NCI-H1694 (cell line): ENCODE data around the gene LRP1B.
"Not testable (repeated sequence)": the region's sequence is repeated elsewhere in the genome, so short reads cannot be mapped to it uniquely, and the experiment has no call there.

ENCODE experiments used
- DNase-seq: peaks from one replicate; lab custom pipeline; 2025; lab: John Stamatoyannopoulos, UW

Gene LRP1B

DNA sequence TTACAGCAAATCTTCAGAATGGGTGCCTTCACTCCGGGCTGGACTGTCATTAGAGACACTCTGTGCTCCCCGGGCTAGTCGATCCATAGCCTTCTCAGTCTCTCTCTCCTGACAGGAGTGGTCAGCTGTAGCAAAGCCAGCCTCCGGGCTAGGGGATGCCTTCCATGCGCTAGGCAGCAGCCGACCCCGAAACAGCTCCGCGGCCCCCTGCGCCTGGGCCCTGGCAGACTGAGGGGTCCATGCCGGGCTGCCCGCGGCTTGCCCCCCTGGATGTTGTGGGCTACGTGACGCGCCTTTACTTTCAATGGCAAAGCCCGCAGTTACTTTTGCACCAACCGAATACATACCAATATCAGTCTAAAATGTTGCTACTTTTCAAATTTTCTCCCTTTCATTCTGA lies 1447.2 kb downstream of the LRP1B start:
- no peak for DNase-seq

DNA sequence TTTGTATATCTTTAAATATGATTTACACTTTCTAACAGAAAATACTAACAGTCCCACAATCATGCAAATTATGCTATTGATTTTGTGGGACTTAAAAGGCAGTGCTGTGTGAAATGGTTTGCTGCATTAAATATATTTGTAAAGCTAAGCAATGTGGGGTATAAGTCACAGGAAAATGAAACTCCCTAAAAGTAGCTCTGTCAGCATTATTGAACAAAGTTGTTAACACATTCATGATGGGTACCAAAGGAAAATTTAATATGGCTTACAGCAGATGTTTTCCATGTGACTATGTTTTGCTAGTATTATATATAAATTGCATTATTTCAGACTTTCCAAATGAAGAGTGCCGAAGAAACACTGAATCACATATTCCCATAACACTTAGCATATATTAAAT lies 1450.0 kb downstream of the LRP1B start:
- no peak for DNase-seq

DNA sequence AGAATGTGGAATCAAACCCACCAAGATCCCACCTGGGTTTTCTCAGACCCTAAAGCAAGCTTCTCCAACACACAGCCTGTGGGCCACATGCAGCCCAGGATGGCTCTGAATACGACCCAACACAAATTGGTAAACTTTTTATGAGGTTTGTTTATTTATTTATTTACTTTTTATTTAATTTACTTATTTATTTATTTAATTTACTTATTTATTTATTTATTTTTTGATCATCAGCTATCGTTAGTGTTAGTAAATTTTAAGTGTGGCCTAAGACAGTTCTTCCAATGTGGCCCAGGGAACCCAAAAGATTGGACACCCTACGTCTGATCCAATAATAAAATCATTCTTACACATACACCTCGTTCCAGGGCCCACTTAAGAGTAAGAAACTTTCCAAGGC lies 1451.1 kb downstream of the LRP1B start:
- no peak for DNase-seq

DNA sequence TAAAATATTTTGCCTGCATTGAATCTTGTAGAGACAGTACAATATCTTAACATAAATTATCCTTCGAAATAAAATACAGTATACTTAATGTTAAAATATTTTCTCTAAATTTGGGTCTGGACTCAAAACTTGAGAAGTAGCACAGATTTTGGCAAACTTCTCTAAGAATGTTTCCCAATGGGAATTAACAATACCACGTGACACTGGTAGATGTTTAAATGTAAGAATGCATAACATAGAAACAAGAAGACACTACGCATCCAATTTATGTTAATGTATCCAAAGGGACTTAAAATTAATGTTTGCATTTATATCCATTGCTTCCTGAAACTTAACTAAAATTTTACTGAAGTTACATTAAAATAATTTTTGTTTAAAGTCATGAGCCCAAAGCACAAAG lies 1460.9 kb downstream of the LRP1B start:
- DNase-seq: no peak

DNA sequence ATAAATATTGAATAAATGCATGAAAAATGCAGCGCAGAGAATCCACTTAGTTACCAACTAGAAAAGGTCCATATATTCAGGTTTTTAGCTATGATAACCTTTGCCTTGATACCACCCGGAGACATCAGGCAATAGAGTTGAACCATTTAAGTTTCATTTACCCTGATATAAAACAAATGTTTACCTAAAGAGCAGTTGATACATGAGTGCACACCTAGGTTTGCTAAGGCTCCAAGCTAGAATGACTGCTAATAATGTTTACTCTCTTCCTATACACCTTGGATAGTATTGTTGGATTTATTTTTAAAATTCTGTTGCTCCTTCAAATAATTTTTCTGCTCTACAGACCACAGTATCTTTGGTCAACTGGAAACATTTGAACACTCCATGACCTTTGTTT lies 1463.6 kb downstream of the LRP1B start:
- DNase-seq: no peak

DNA sequence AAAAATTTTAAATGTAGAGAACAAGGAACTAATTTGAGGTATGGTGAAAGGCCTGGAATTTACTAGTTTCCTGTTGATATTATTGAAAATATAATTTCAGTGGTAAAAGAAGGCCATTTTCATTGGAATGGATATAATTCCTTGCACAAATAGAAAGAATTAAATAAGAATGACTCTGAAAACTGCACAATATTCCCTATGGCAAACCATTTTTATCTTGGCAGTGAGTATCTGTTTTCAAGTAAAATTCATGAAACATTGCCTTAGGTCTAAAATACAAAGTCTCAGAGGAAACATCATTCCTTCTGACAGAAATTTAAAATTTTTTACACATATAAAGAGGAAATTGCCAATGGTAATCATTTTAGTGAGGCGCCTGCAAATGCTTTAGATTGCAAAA lies 1468.3 kb downstream of the LRP1B start:
- DNase-seq: no peak

DNA sequence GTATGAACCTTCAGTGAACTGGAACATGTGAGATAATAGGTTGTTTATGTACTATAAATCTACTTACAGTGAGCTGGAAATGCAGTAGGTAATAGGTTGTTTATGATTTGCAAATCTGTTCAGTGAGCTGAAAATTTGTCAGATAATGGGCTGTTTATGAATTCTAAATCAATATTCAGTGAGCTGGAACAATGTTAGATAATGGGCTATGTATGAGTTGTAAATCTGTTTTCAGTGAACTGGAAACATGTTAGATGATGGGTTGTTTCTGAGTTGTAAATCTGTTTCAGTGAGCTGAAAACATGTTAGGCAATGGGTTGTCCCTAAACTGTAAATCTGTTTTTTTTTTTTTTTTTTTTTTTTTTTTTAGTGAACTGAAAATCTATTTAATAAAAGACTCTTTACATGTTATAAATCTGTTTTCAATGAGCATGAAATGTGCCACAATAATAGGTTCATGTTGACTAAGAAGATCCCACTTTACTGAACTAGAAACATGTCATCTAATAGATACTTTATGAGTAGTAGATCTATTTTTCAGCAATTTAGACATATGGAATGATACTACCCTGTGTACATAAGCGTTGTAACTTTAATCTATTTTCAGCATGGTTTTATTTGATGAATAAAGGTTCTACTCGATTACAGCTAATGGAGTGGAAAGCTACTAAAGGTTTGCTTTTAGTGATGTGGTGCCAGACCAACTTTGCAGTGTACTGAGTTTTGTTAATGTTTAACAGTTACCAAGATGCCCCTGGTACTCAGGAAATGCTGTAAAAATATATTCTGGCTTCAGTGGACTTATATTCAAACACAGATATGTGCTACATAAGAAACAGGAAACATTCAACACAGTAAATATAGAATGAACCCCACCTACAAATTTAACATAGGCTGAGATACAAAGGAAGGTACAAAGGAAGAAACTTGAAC lies 1471.8 kb downstream of the LRP1B start:
- peak; percentile 95 for DNase-seq

DNA sequence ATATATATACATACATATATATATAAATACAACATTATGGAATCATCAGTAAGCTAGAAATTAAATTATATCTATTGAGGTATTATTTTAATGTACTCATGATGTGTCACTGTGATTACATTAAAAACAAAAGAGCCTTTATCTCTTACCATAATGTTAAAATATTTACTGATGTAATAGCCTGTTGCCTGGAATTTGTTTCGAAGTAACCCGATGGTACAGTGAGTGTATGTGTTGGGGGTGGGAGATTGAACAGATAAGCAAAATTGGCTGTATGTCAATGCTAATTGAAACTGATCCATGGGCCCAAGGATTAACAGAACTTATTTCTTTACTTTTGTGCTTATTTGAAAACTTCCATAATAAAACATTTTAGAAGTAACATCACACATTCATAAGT lies 1473.2 kb downstream of the LRP1B start:
- no peak for DNase-seq

DNA sequence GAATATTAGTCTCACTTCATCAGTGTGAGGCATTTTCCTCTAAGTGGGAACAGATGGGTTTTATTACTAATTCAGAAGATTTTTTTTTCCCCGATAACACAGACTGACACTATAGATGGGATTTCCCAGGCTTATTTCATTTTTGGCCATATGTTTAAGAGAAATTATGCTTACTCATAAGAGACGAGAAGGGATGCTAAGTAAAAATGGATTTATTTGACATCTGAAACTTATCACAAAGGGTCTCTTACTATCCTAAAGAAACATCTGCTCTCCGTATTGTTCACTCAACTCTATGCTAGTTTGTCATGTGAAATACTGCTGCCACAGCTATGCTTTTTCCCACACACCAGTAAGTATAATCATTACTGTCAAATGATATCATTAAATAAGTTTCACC lies 1476.3 kb downstream of the LRP1B start:
- peak; percentile 76 for DNase-seq

DNA sequence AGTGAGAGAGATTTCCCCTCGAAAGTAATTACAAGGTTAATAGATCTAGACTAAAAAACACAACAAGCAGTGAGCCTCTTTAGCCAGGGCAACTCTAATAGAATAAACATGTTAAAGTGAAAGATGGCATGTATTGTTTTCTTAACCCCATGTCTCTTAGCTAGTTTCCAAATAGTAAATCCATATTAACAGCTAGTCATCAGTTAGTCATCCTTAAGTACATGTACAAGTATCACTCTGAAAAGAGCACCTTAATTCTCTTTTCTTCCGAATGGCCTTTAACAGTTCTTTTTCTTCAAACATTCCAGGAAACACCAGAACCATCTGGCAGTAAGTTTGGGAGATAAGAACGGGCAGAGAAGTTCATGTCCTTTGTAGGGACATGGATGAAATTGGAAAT lies 1480.0 kb downstream of the LRP1B start:
- DNase-seq: no peak

DNA sequence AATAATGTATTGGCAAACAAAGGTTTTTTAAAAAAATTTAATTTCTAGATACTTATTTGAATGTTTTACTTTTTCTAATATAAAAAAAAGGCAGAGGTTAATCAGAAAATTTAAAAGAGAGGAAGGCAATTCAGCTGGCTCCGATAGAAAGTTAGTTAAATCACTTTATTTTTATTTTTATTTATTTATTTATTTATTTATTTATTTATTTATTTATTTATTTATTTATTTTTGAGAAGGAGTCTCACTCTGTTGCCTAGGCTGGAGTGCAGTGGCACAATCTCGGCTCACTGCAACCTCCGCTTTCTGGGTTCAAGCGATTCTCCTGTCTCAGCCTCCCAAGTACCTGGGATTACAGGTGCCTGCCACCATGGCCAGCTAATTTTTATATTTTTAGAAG lies 1480.7 kb downstream of the LRP1B start:
- not testable (repeated sequence) for DNase-seq

DNA sequence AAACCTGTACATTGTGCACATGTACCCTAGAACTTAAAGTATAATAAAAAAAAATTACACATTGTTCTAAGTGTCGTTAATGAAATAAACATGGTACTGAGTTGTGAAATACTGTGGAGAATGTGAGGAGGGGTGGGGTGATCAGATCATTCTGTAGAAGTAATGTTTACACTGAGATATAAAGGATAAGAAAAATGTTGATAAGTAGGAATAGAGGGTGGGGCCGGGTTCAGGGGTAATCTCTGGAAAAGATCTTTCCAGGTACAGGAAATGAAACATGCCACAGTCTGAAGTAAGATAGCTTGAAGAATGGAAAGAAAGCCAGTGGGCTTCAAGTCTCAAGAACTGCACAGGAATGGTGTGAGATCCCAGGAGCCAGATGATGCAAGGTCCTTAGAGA lies 1482.4 kb downstream of the LRP1B start:
- no peak for DNase-seq

DNA sequence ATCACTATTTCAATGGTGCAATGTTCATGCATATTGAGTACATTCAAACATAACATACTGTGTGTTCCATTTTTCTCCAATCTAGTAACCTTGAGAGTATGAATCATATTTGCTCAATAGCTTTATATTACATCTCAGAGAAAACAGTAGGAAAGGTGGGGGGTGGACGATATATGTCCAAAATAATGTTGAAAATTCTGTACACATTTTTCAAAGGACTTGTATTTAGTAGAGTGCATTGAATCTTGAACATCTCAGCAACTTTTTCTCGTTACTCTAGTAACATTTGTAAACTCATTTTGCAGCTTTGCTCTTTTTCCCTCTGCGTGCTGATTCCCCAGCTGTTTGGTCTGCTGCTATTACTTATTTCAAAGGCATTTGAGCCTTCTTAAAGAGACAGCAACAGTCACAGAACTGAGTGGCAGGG lies 1487.0 kb downstream of the LRP1B start:
- DNase-seq: no peak

DNA sequence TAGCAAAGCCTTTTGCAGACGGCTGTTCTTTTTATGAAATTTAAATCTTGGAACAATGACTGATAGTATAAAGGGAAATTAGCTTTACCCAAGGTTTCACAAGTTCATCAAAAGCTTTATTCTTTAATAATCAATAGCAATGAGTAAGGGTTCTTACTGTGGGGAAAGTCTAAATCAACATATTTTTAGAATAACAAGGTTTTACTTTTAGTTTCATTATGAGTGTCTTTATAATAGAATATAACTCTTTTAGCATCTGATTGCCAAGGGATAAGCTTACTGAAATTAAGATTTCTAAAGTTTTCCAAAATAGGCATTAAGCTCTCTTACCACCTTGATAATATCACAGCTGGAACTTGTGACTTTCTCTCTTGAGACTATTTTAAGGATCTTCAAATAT lies 1489.7 kb downstream of the LRP1B start:
- no peak for DNase-seq

DNA sequence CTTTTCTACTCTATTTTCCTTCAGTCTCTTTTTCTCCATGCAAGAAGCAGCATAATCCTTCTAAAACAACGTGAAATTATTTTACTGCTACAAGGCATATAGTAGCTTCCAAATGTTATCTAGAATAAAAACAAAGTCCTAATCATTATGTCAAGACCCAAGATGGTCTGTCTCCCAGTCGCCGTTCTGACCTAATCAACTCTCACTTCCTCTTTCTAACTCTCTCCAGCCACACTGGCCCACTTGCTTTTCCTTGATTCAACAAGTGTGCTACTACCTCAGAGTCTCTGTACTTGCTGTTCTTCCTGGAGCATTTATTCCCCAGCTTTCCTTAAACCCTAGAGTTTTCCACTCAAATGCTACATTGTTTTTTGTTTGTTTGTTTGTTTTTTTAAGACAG lies 1491.2 kb downstream of the LRP1B start:
- no peak for DNase-seq

DNA sequence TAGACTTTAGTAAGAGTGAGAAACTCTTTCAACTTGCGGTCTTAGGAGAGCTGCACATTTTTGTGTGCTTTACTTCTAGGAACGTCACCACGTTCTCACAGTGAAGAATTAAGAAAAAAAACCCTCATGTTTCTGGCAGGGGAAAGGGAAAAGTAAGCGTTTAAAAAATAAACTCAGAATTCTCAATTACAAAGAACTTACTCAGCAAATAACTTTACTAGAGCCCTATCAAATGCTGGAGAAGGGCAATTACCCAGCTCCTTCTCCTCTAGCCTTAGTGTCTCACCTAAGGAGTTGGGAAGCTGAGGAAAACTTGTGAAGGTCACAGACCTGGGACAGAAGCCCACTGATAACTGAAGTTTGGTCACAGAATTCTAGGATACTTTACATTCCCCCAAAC lies 1500.3 kb downstream of the LRP1B start:
- no peak for DNase-seq

DNA sequence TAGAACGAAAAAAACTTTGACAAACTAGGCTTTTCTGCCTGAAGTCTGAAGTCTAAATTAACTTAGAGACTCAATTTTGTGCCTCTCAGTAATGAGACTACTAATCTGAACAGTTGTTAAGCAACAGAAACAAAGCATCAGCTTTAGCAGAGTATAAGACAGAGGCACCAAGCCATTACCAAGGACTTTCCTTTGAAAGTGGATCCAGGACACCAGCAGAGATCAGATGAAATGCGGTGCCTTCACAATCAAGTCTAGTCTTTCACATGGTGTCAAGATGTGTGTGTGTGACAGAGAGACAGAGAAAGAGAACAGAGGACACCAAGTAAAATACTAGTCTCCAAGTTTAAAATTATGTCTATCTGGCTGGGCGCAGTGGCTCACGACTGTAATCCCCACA lies 1502.9 kb downstream of the LRP1B start:
- no peak for DNase-seq

DNA sequence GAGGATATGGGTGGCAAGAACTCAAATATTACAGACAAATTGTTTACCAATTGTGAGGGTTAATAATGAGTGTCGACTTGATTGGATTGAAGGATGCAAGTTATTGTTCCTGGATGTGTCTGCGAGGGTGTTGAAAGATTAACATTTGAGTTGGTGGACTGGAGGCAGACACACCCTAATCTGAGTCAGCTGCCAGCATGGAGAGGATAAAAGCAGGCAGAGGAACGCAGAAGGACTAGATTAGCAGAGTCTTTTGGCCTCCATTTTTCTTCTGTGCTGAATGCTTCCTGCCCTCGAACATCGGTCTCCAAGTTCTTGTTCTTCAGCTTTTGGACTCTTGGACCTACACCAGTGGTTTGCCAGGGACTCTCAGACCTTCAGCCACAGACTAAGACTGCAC lies 1503.7 kb downstream of the LRP1B start:
- DNase-seq: no peak

DNA sequence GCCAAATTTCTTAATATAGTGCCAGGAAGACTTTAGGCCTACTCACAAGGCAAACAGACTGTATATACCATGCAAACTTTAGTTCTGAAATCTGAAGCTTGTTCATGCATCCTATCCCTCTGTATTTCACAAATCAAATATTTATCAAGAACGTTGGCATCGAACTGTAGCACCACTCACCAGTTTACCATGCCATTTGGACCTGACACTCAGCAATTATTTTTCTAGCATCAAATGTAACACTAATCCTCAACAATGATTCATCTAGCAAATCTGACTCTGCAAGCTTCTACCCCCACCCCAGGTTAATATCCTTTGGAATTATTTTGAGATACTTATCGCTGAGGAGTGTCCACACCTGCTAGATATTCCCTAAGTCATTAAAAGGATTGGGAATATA lies 1506.6 kb downstream of the LRP1B start:
- no peak for DNase-seq

DNA sequence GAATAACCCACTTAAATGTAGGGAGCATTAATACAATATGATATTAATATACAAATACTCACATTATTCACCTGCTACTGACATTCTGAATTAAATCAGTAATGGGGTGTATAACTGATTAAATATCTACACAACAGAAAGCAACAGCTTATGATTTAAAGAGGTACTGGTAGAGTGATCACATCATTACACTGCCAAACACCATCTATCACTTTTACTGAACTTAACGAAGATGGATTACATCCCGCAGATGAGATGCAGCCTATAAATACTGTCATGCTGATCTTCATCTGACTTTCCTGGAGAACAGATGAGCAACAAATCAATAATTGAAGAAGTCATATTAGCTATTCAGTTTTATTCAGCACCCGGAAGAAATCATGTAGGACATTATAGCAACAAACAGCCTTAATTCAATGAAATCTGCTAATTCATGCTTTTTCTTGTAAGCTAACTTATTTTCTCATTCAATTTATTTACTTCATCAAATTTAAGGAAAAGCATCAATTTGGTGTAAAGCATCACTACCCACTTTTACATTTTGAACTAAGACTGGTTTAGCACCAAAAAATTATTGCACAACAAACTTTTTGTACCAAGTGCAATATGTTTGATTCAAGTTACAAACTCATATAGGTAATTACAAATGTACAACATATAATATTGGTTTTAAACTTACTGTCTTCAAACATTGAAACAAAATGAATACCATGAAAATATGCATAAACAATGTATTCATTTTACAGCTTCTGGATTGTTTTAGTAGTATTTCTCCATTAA lies 1509.0 kb downstream of the LRP1B start:
- no peak for DNase-seq

DNA sequence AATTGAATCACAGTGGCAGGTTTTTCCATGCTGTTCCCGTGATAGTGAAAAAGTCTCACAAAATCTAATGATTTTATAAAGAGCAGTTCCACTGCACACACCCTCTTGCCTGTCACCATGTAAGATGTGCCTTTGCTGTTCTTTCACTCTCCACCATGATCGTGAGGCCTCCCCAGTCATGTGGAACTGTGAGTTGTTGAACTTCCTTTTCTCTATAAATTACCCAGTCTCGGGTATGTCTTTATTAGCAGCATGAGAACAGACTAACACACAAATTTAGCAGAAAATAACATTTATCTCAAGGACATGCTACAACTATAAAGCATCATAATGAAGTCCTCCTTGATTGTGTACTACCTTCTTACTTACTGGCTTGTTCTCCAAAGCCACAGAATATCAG lies 1526.0 kb downstream of the LRP1B start:
- no peak for DNase-seq

DNA sequence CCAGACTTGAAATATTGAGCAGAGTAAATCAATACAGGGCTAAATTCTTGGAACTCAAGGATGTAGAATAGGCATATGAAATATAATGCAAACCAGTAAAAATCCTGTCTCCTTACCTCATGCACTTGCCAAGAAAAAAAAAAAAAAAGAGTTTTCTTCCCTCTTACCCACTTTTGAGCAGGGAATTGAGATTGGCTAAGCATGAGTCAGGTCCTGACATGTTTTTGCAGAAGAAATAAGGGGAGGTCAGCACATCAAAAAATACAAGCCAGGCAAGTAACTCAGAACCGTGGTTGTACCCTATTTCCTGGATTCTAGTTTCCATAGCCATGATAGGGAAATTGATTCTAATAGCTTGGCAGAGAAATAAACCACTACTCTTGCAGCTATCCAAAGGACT lies 1526.7 kb downstream of the LRP1B start:
- no peak for DNase-seq

DNA sequence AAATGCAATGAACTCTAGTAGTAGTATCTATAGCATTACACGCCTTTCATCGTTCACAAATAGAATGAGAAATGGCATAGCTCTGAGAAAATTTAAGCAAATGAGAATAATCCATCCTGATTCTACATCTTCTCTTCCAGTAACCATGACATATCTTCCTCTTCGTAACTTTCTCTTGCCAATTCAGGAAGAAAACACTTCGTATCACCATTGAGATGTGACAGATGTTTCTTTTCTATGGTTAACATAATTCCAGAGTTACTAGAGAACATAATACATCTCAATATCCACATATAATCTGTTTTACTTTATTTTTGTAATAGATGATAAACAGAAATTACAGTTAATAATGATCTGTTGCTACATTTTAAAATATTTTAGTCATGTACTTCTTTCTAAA lies 1527.4 kb downstream of the LRP1B start:
- no peak for DNase-seq
